NCI-H146 treated with DMSO at 0.1 percent for 48 hours (cell line): ENCODE measurements around the gene GZMB.
"Not testable (repeated sequence)": the region's sequence is repeated elsewhere in the genome, so short reads cannot be mapped to it uniquely, and the experiment has no call there.

Experiments
- DNase-seq: peaks from one replicate; lab custom pipeline; 2025; ENCODE audit not compliant: unreplicated experiment; lab: John Stamatoyannopoulos, UW

GZMB gene

DNA sequence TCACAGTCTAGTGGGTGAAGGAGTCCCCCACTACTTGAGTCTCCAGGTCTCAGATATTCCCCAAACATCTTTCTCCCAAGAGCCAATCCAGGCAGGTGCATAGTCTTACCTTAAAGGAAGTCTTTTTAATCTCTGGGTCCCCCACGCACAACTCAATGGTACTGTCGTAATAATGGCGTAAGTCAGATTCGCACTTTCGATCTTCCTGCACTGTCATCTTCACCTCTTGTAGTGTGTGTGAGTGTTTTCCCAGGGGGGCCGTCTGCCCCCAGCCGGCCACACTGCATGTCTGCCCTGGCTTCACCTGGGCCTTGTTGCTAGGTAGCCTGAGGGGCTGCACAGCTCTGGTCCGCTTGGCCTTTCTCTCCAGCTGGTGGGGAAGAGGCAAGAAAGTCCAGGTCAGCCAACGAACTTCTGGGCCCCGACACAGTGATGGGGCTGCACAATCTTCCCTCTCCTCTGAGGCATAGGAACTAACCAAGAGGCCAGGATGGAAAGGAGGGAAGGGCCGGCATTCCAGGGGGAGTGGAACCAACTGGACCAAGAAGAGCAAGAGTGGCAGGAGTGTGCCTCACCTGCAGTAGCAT is 2.1 kb downstream of the GZMB start:
- no peak for DNase-seq

DNA sequence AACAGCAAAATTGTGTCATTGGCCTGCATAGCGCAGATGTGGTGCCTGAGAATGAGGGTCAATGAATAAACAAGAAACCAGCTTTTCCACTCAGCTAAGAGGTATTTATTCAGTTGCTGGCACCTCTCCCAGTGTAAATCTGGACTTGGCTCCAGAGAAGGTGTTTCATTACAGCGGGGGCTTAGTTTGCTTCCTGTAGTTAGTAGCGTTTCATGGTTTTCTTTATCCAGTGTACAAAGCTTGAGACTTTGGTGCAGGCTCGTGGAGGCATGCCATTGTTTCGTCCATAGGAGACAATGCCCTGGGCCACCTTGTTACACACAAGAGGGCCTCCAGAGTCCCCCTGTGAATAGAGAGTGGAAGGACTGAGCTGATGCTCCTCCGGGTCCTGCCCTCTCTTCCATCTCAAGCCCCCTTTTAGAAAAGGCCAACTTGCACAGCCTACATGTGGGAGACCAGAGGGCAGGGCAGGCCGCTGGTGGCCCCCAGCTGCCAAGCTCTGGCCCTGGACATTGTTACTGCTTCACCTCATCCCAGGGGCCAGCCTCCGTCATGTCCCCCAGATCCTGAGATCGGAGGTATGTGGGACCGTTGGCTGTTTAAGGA is 3.0 kb downstream of the GZMB start:
- no peak for DNase-seq

DNA sequence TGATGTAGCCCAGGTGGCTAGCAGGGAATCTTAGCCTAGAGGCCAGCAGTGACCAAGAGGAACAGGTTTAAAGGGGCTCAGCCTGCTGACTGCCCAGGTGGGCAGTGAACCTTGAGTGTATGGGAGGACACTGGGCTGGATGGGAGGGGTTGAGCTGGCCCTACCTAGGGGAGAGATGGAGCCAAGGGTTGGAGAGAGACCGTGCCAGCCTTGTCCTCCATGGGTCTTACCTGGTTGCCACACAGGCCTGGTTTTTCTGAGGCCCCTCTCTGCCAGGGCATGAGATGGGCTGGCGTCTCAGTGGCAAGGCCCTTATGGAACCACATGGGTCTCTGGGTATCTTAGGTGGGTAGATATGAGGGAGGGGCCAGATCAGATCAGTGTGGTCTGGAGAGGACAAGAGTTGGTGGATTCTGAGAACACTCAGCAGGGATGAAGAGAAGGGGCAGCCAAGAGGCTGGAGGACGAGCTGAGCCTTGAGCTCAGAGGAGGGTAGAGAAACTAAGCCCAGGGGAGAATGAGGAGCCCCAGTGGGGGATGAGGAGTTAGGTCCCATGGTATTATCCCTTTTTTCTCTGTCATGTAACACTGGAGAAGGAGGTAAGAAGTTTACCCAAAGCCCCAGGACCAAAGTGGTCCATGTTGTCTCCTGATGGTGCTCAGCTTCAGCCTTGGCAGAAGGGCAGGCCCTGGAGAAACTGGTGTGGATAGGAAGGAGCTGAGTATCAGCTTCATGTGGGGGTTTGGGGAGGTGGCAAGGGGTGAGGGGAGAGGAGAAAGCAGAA is 3.7 kb downstream of the GZMB start:
- no peak for DNase-seq

DNA sequence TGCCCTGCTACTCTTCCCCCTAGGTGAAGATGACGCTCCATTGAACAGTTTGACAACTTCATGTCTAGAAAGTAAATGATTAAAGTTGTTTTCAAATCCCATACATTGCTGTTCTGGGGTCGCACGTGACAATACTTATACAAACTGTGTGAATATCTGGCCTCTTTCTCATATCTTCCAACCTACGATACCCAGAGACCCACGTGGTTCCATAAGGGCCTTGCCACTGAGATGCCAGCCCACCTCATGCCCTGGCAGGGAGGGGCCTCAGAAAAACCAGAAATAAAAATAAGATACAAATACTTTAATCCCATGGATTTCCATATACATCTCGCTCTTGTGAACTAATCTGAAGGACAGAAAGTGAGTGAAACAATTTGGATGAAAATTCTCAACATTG is 4.5 kb downstream of the GZMB start:
- DNase-seq: no peak

DNA sequence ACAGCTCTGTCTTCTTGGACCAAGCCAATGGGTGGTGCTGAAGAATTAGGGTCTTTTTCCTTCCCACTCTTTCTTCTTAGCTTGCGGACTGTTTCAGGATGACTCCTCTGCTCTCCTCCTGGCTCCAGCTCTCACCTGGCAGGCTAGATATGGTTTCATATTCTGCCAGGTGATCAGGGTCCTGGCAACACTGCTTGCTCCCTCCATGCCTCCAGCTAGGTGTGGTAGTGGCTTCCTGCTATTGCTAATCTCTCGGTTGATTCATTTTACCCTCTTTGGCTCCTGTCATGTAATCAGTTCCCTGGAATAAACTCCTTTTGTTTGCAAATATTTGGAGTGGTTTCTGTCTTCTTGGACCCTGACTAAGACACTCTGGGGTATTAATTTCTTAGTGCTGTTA is 20.2 kb downstream of the GZMB start:
- no peak for DNase-seq

DNA sequence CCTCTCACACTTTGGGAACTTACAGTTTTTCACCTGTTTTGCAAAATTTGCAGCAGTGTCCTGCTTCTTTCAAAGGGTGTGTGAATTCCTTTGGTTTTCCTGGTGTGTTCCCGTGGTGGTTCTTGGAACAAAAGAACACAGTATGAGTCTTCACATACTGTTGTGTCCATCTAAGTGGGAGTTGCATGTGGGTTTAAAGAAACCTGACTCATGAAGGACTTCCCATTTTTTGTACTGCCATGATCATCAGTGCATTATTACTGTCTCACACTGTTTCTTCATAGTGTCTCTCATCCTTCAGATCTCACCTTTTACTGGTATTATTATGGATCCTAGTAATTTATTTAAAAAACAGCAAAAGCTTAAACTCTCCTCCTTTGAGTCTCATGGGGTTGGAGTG is 20.7 kb downstream of the GZMB start:
- no peak for DNase-seq

DNA sequence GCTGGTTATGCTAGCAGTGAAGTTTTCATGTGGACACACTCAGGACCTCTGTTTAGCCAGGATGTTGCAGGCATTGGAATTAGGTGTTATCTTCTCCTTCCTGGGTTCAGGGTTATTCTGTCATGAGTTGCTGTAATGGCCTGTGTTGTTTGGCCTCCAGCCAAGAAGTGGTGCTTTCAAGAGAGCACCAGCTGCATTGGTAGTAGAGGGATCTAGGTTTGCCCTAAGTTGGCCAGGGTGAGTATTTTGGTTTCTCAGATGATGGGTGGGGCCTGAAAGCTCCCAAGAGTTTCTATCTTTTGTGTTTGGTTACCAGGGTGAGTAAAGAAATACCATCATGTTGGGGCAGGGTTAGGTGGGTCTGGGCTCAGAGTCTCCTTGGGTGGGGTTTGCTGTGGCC is 21.8 kb downstream of the GZMB start:
- DNase-seq: no peak

DNA sequence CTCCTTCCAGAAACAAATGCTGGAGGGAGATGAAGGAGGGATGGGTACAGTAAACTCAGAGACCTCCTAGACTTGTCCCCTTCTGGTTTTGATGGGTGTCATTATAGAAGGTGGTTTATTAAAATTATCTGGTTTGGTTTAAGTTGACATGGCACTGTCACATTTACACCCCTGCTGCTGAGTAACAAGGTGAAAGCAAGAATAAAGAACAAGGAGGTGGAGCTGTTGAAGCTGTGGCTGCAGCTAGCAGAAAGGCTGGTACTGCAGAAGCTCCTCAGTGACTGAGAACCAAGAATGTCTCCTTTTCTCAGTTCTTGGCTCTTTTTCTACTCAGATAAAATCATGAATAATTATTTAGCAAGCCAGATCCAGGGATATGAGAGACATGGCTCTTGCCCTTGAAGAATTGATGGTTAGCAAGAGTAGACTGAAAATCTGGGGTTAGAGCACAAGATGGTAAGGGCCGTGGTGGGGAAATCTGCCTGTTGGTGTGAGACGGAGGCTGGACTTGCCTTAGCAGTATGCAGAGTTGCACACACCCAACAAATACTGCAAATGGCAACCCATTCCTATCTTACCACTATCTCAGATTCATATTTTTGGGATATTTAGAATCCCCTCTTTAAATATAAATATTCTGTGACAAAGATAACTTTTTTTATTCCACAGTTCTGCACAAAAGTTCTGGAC is 24.2 kb downstream of the GZMB start, which contains the start of gene GZMH:
Gene GZMH (minus strand): TSS at position 31 of the 690 bp plus-strand sequence. CDS start 72 bp downstream, outside the sequence.
- no peak for DNase-seq

DNA sequence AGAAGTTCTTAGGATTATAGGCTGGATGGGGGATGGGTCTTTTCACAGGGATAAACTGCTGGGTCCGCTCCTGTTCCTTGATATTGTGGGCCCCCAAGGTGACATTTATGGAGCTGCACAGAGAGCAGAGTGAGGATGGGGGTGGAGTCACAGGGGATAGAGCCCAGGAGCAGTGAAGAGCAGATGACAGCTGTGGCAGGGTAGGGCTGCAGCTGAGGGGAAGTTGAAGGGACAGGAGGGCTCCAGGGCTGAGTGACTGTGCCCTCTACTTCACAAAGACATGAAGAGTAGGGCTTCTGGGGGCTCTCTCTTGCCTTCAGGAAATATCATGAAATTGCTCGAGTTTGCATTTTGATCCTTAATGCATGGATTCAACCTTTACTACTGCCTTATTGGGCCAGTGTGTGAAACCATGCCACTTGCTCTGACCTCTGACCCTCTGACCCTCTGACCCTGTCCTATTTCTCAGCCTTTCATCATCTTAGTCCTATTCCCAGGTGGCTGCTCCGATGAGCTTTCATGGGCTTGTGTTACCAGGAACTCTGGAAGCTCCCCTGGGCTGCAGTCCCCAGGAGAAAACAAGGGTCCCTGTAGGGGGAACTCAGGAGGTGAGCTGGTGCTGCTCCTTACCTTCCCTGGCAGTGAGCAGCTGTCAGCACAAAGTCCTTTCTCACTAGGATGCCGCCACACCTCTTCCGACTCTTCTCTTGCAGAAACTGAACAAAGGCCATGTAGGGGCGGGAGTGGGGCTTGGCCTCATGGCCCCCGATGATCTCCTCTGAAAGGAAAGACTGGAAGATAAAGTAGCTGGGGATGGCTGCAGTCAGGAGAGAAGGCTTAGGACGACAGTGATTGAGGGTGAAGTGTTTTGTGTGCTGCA is 26.1 kb downstream of the GZMB start:
- no peak for DNase-seq

DNA sequence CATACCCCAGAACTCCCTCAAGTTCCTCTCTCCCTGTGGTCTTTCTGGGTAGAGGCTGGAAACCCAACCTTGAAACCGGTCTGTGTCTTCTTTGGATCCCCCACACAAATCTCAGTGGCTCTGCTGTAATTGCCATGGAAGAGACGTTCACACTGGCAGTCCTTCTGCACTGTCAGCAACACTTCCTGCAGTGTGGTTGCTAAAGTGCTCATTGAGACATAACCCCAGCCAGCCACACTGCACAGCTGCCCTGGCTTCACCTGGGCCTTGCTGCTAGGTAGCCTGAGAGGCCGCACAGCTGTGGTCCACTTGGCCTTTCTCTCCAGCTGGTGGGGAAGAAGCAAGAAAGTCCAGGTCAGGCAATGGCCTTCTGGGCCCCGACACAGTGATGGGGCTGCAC is 26.9 kb downstream of the GZMB start:
- DNase-seq: no peak

DNA sequence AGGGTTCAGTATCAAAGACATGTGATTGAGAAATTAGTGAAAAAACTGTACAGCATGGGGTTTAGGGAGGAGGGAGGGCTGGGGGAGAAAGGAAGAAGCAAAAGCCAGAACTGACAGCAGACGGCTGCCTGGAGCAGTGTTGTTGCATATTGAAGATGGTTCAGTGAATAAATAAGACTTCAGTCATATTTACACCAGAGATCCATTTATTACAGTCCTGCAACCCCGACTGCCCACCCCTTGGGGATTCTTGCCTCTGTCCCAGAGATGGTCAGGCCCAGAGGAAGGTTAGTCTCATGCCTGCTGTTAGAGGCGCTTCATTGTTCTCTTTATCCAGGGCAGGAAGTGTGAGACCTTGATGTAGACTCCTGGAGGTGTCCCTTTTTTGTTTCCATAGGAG is 27.7 kb downstream of the GZMB start:
- DNase-seq: no peak

DNA sequence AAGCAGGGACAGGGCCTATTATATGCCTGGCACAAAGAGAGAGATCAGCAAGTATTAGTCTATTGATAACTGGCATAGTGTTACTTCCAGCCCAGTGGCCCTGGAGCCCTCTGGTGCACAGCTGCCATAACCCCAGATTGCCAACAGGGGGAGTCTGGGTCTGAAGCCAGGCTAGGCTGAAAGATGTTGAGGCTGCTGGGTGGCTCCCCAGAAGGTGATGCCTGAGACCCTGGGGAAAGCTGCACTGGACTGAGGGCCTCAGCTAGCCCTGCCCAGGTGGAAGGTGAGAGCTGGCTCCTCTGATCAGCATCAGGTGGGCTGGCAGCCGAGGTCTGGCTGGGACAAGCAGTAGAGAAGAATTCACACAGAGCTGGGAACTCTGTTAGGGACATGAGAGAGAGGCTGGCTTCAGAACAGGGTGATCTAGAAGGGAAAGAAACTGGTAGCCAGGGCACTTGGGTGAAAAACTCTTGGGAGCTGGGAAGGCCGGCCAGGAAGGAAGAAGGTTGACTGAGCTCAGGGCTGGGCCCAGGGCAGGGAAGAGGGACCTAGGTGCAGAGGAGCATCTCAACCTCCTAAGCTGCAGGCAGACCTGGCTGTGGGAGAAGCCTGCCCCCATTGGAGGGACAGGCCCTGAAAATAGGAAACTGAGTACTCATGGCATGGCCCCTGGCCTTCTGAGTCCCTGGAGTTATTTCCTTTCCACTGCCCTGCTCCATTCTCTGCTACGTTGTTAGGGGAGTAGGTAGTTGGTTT is 28.4 kb downstream of the GZMB start:
- DNase-seq: no peak

DNA sequence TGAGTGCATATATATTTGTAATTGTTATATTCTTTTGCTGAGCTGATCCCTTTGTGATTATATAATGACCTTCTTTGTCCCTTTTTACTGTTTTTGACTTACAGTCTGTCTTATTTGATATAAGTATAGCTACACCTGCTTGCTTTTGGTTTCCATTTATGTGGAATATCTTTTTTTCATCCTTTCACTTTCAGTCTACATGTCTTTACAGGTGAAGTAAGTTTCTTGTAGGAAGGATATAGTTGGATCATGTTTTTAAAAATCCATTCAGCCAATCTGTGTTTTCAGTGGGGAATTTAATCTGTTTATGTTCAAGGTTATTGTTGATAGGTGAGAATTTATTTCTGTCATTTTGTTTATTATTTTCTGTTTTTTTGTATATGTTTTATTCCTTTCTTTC is 36.6 kb downstream of the GZMB start:
- no peak for DNase-seq

DNA sequence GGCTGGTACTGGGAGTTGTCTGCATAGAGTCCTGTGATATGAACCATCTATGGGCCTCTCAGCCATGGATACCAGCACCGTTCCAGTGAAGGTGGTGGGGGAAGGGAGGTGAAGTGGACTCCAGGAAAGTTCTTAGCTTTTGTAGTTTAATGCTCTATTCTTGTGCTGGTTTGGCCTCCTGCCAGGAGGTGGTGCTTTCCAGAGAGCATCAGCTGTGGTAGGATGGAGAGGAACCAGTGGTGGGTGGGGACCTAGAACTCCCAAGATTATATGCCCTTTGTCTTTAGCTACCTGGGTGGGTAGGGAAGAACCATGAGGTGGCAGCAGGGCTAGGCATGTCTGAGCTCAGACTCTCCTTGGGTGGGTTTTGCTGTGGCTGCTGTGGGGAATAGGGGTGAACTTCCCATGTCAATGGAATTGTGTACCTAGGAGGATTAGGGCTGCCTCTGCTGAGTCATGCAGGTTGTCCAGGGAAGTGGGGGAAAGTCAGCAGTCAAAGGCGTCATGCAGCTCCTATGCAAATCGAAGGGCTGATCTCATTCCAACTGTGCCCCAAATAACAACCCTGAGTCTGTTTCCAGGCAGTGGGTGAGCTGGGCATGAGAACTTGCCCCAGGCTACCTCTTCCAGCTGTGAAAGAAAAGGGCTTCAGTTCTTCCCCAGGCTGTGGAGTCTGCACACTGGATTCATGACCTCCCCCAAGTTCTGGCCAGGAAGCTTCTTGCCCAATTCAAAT is 38.7 kb downstream of the GZMB start:
- DNase-seq: no peak

DNA sequence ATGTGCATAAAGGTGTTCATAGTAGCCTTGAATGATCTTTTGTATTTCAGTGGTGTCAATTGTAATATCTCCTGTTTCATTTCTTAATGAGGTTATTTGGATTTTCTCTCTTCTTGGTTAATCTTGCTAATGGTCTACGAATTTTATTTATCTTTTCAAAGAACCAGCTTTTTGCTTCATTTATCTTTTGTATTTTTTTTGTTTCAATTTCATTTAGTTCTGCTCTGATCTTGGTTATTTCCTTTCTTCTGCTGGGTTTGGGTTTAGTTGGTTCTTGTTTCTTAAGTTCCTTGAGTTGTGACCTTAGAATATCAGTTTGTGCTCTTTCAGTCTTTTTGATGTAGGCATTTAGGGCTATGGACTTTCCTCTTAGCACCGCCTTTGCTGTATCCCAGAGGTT is 43.0 kb downstream of the GZMB start:
- DNase-seq: not testable (repeated sequence)

DNA sequence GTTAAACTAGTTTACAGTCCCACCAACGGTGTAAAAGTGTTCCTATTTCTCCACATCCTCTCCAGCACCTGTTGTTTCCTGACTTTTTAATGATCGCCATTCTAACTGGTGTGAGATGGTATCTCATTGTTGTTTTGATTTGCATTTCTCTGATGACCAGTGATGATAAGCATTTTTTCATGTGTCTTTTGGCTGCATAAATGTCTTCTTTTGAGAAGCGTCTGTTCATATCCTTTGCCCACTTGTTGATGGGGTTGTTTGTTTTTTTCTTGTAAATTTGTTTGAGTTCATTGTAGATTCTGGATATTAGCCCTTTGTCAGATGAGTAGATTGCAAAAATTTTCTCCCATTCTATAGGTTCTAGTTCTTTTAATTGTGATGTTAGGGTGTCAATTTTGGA is 49.6 kb downstream of the GZMB start:
- not testable (repeated sequence) for DNase-seq
